Pulmonary artery endothelial cell (primary cell): Measurements from ENCODE around the gene MARK3. TPM values are rescaled to one million over a fixed set of nuclear protein-coding genes. Genes with fewer than 3 reads are reported as not detected.

Experiments
- DNase-seq: peaks from one replicate; pipeline ENCODE4 v3.0.0-alpha.2; 2011; ENCODE audit warnings: low read depth, low spot score
- total RNA-seq: library from RNA; depleted of rRNA; stranded (reverse); fragments of >200 nt; gene quantifications from 2 replicates; pipeline ENCODE4 v1.2.3, GENCODE V29; 2014

MARK3 gene
- total RNA-seq, 1 donor from 2014 or later = 67.9 TPM

- DNase-seq = no peak
Measured at GRCh38 chr14:103366741-103367140, 18.5 kb upstream of the MARK3 start.

- no peak for DNase-seq
Measured at GRCh38 chr14:103367995-103368394, 17.2 kb upstream of the MARK3 start.

DNA sequence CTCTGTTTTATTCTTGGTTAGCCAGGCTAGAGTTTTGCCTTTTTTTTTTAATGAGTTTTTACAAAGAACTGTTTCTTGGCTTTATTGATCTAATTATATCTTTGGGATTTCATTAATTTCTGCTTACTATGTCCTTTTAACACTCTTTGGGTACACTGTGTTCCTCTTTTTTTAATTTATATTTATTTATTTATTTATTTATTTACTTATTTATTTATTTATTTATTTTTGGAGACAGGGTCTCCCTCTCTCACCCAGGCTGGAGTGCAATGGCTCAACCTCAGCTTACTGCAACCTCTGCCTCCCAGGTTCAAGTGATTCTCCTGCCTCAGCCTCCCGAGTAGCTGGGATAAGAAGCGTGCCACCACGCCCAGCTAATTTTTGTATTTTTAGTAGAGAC, 15.1 kb upstream of the MARK3 start:
- DNase-seq = no peak

- no peak for DNase-seq
Measured at GRCh38 chr14:103372017-103372416, 13.2 kb upstream of the MARK3 start.

DNA sequence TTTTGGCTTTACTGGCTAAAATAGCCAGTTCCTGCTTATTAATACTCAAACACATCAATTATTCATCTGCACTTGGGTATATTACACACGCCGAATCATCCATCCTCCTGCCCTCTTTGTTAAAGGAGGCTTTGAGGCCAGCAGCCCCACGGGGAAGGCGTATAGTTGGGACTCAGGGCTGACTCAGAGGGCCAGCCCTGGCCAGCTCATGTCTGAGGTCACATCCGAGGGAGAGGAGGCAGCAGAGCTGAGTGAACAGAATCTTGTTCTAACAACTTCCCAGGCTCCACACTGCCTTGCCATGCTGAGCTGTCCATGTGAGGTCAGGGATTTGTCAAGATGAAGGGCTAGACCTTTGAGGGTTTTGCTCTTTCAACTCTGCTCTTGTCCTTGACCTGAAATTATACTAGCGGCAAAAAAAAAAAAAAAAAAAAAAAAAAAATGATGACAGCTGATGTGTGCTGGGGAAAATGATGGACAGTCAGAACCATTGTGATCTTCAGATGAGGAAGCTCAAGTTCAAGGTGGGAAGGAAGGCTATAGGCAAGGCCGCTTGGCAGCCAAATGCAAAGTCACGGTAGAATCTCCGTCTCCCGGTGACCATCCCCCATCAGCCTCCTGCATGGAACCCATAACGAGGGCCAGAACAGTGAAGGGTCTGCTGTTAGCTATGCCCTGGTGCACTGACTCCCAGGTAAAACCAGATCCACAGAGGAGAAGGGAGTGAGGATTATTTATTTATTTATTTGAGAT, 12.5 kb upstream of the MARK3 start:
- DNase-seq = peak; percentile 69

GRCh38 chr14:103374121-103374520, 11.1 kb upstream of the MARK3 start:
- no peak for DNase-seq

- no peak for DNase-seq
Measured at GRCh38 chr14:103377522-103378037, 7.6 kb upstream of the MARK3 start.

- no peak for DNase-seq
Measured at GRCh38 chr14:103378038-103378854, 7.0 kb upstream of the MARK3 start.

GRCh38 chr14:103380719-103381377, 4.4 kb upstream of the MARK3 start:
- no peak for DNase-seq

- no peak for DNase-seq
Measured at GRCh38 chr14:103382376-103382775, 2.8 kb upstream of the MARK3 start.

DNA sequence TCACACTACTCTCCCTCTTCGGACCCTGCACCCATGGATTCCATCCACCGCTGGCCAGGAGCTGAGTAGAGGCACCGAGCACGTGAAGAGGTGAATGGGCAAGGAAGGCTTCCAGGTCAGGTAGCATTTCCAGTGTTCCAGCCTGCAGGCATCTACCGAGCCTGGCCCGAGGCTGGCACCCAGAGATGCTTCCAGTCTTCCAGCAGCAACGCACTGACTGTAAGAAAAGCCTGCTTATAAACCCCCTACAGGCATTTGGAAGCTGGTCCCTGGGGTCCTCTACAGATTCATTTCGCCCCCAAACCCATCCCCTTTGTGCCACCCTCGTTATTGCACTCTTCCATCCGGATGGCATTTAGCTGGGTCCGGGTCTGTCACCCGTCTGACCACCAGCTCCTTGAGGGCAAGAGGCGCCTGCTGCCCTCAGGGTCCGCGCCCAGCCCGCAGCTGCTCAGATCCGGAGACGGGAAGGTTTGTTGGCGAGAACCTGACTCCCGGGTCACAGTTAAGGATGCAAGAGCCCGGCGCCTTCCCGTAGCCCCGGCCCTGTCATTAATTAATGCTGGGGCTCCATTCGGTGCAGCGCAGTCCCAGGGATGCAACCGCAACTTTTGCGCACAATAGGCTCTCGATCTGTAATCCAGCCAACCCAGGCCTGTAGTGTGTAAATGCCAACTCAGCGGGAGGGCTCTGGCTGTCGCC, 614 bp upstream of the MARK3 start:
- DNase-seq = no peak

GRCh38 chr14:103385929-103386712, 906 bp downstream of the MARK3 start:
- DNase-seq = no peak

GRCh38 chr14:103386713-103387329, 1.6 kb downstream of the MARK3 start:
- DNase-seq = no peak

GRCh38 chr14:103388664-103389063, 3.4 kb downstream of the MARK3 start:
- DNase-seq = no peak

GRCh38 chr14:103390605-103391004, 5.4 kb downstream of the MARK3 start:
- DNase-seq = no peak

DNA sequence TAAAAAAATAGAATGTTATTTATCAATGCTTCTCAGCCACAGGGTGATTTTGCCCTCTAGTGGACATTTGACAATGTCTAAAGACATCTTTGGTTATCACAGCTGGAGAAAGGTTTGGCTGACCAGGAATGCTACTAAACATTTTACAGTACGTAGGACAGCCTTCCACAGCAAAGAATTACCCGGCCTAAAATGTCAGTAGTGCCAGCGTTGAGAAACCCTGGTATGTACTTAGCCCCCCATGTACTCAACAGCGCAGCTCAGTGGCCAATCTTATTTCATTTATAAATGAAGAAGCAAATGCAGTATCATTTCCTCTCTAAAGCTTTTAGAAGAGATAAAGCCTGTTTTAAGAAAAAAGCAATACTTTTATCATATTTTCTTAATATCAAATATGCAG, 5.8 kb downstream of the MARK3 start:
- peak; percentile 24 for DNase-seq

DNA sequence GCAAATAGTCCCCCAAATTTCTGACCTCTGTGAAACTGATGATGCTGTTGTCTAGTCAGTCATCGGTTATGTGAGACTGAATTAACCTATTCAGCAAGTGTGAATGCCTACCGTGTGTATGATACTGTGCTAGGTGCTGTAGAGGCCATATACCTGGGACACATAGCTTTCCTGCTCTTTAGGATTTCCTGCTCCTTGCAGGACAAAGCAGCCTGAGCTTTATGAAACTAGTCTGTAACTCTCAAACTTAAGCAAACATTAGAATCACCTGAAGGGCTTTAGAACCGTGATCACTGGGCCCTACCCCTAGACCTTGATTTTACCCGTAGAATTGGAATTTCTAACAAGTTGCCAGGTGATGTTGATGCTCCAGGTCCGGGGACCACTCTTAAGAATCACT, 6.9 kb downstream of the MARK3 start:
- no peak for DNase-seq

GRCh38 chr14:103392572-103392971, 7.4 kb downstream of the MARK3 start:
- DNase-seq = no peak

DNA sequence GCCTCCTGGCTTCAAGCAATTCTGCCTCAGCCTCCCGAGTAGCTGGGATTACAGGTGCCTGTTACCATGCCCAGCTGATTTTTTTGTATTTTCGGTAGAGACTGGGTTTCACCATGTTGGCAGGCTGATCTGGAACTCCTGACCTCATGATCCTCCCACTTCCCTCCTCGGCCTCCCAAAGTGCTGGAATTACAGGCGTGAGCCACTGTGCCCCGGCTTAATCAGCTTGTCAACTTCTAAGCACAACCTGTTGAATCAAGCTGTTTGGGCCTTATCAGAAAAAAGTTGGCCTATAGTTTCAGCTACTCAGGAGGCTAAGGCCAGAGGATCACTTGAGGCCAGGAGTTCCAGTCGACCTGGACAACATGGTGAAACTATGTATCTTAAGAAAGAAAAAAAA, 7.9 kb downstream of the MARK3 start:
- no peak for DNase-seq
